NCI-H1436 (cell line): Measurements from ENCODE around the gene PWWP3B.
"Not testable (repeated sequence)": the region's sequence is repeated elsewhere in the genome, so short reads cannot be mapped to it uniquely, and the experiment has no call there.

Source experiments
- DNase-seq: peaks from one replicate; lab custom pipeline; 2025; lab: John Stamatoyannopoulos, UW

Gene PWWP3B

DNA sequence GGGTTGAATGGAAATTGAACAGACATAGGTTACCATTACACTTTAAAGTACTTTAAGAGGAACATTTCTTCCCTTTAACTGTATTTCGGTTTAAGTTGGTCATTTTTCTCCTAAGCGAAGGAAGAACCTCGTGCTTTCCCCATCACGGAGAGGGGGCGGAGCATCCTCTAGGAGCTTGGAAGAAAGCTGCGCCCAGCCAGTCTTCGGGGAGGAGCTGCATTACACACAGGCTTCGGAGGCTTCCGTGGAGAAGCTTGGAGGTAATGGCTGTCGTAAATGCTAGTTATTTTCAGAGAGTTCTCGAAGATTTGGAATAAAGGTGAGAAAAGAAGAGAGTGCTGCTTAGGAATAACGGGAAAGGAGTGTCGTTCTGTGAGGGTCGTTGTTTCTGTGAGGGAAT, at the start of gene PWWP3B:
TSS of gene PWWP3B (plus strand) at position 199 of the 400 bp plus-strand sequence. CDS start 37,128 bp downstream, outside the sequence.
- no peak for DNase-seq

- DNase-seq = no peak
Measured at GRCh38 chrX:106139048-106139447, 29.1 kb upstream of the PWWP3B start.

DNA sequence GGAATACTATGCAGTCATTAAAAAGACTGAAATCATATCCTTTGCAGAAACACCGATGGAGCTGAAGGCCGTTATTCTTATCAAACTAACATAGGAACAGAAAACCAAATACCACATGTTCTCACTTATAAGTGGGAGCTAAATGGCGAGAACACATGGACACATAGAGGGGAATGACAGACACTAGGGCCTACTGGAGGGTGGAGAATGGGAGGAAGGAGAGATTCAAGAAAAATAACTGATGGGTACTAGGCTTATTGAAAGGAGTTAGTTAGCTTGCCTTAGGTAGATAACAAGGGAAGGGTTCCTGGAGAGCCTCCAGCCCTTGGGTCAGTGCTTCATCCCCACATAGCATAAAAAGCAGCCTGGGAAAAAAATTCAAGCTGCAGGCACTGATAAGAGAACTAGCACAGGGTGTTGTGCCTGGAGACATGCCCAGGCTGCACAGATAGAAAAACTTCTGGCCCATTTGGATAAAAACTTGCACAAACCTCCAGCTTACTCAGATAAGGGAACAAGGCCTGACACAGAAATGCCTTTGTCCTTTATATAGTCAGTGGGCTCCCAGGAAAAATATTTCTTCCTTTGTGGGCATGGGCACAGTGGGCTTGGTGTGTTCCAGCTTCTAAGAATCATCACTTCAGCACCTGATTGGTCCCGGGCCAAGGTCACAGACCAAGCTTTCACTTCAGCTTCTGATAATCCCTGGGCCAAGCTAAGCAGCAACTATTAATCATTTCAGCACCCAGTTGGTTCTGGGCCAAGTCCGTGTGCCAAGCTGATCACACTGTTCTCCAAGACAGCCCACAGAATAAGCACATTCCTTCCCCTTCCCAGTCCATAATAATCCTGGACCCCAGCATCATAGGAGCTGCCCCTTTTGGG, 23.1 kb upstream of the PWWP3B start:
- DNase-seq = no peak

DNA sequence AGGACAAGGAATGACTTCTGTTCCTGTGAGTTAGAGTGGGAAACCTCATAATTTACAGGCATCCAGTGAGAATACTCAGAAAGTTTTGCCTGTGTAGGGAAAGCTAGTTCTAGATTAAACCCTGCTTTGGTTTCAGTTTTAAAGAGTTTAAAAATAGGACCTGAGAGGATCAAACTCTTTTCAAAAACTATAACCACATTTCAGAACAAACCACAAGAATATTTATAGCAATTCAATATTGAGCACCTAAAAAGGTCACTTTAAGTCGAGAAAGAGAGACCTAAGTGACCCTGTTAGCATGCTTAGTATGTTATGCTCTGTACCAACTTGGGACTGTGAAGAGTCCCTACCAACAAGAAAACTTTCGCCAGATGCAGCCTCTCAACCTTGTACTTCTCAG, 17.4 kb upstream of the PWWP3B start:
- no peak for DNase-seq

GRCh38 chrX:106159861-106160282, 8.2 kb upstream of the PWWP3B start:
- DNase-seq = no peak

DNA sequence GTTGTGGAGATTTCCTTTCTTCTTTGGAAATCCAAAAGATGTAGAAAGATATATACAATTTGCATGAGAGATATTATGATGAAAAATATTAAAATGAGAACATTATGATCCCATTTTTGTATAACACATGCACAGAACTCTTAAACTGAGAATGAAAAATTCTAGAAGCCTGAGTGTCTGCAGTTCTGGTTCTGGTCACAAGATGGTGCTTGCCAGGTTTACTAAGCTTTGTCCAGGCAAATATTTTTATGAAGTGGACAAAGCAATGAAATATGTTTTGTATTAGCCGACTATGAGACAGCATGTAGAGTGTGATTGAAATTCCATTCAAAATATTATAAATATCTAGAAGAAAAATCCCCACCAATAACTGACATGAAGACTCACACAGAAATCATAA, 2.2 kb downstream of the PWWP3B start:
- no peak for DNase-seq

- DNase-seq = no peak
Measured at GRCh38 chrX:106171293-106171820, 3.3 kb downstream of the PWWP3B start.

DNA sequence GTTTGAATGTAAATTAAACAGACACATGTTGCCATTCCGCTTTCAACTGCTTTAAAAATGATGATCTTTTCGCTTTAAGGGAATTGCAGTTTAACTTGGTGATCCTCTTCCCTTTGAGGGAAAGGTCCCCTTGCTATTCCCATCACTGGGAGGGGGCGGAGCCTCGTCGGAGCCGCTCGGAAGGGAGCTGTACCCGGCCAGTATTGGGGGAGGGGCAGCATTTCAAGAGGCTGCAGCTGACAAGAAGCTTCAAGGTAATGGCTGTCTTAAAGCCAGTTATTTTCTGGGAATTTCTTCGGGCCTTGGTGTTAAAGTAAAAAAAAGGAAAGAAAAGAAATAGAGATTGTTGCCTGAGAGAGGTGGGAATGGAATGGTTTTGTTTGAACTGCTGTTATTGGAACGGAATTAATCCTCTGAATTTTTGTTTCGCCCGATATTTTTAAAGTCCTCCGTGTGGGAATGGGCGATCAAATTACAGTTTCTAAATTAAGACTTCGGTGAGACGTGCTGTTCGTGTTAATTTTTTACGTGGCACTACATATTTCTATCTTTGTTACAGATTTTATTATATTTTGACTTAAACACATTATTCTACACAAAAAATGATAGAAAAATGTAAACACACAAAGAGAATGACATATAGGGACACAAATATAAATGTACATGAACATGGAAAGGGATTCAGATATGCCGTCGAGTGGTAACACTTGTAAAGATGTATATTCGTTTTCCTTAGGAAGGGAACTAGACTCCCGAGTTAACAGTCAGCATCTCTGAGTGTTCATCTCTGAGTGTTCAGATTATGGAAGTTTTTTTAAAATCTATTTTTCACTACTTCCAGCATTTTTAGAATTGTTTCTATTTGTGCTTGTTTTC, 9.2 kb downstream of the PWWP3B start:
- no peak for DNase-seq

- DNase-seq = no peak
Measured at GRCh38 chrX:106177982-106178321, 9.8 kb downstream of the PWWP3B start.

GRCh38 chrX:106178826-106179225, 10.7 kb downstream of the PWWP3B start:
- DNase-seq = no peak

DNA sequence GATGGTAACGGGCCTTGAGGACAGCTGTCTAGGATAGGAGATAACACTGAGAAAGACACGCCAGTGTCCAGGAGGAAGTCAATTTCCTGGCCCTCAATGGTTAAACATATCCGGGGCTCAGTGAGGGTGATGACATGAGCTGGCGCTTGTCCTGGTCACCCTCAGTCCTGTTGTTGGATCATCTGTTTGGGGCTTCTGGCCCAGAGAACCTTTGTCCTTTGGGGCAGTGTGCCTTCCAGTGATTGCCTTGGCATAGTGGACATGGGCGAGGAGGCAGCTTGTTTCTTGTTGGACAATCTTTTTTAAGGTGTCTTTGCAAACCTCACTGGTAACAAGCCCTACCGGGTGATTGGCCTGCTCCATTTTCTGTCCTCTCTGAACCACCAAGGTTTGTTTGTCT, 15.6 kb downstream of the PWWP3B start:
- DNase-seq = not testable (repeated sequence)

DNA sequence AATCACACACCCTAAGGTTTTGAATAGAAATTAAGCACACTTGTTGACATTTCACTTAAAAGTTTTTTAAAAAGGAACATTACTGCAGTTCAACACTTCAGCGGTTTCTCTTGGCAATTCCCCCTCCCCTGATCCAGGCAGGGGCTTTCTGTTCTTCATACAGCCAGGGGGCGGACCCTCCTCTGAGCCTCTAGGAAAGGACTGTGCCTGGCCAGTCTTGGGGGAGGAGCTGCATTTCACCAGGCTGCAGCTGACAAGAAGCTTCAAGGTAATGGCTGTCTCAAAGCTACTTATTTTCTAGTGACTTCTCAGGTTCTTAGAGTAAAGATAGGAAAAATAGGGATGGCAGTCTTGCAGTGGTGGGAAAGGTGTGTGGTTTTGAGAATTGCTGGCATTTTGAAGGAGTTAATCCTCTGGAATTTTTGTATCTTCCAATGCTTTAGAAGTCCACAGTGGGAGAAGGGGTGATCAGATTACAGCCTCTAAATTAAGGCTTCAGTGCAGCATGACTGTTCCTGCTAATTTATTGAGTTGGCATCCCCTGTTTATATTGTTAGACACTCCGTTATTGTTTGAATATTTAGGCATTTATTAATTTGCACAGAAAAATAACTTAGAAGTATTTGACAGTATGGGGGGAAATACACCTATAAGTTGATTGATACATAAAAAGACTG, 33.5 kb downstream of the PWWP3B start:
- no peak for DNase-seq

DNA sequence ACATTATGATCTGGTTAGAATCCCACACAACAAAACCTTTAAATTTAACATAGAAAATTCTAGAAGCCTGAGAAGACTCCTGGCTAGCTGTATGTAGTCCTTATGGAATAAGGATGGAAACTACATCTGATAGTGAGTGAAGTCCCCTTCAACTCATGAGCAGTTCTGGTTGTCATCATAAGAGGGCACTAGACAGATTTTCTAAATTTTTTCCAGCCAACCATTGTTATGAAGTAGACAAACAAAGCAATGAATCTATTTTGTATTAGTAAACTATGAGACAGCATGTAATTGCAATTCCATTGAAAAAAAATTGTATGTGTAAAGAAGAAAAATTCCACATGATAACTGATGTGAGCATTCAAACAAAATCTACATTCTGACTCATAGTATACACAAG, 35.2 kb downstream of the PWWP3B start:
- no peak for DNase-seq

DNA sequence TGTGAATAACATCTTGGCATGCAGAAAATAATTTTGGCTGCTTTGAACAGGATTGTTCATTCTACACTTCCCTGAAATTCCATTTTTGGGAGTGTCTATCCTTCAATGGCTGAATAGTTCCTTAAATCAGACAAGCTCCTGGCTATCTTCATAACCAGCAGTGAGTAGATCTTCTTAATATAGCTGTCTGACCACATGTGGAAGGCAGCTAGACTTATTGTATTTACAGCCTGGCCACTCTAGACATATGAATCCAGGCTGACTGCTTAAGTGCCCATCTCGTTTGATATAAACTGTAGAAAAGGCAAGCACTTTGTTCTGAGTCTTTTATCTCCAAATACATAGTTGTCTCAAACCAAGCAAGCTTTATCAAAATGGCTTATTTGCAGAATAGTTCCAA, 40.0 kb downstream of the PWWP3B start:
- no peak for DNase-seq
